GM20000 (cell line): ENCODE data around the gene GDF15.
A peak's percentile ranks its signal among the peaks of the same experiment; 100 is the strongest.

Experiments
- DNase-seq: peaks from one replicate; pipeline ENCODE4 v3.0.0; 2012; ENCODE audit warnings: low spot score
- TF ChIP-seq, protein P1 (sequence below): IDR thresholded peaks from 2 replicates; pipeline ENCODE4 v1.5.1; 2012; ENCODE audit warnings: mild to moderate bottlenecking, control low read depth; ENCODE audit errors: extremely low read depth, missing control alignments

The GDF15 gene

DNA sequence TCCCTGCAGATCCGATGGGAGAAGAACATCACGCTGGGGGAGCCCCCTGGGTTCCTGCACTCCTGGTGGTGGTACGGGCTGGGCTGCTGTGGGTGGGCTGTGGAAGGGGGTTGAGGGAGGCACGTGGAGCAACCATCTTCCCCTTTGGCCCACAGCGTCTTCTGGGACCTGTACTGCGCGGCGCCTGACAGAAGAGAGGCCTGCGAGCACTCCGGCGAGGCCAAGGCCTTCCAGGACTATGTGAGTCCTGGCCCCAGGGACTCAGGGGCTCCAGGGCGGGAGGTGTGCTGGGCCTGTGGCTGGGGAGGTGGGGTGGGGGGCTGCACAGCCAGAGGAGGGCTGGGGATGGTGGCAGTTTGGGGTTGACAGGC is 41.8 kb downstream of the GDF15 start:
- no peak for DNase-seq
- TF ChIP-seq, protein P1, sequence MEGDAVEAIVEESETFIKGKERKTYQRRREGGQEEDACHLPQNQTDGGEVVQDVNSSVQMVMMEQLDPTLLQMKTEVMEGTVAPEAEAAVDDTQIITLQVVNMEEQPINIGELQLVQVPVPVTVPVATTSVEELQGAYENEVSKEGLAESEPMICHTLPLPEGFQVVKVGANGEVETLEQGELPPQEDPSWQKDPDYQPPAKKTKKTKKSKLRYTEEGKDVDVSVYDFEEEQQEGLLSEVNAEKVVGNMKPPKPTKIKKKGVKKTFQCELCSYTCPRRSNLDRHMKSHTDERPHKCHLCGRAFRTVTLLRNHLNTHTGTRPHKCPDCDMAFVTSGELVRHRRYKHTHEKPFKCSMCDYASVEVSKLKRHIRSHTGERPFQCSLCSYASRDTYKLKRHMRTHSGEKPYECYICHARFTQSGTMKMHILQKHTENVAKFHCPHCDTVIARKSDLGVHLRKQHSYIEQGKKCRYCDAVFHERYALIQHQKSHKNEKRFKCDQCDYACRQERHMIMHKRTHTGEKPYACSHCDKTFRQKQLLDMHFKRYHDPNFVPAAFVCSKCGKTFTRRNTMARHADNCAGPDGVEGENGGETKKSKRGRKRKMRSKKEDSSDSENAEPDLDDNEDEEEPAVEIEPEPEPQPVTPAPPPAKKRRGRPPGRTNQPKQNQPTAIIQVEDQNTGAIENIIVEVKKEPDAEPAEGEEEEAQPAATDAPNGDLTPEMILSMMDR, result no peak

DNA sequence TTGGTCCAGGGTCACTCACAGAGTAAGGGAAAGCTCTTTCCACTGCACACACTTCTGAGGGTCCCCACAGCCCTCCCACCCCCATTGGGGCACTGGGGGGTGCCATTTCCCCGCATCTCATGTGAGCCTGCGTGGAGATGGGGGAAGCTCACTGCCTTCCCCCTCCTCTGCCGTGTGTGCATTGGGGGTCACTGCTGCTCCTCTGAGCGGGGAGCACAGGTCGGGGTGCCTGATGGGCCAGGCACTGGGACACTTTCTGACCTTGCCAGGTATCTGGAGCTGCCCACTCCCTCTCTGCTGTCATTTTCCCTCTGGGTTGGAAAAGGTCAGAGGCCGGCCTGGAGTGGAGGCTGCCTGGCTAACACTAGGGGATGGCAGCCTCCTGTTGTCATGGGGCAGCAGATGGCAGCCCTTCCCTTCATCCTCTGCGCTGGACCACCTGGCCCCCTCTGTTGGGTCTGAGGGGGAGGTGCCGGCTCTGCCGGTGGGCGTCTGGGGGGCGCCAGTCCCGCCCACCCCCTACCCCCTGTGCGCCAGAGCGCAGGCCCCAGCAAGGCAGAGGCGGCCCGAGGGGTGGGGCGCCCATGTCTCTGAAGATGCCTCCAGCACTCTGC is 42.3 kb downstream of the GDF15 start:
- DNase-seq, result no peak
- TF ChIP-seq, protein P1, result no peak

DNA sequence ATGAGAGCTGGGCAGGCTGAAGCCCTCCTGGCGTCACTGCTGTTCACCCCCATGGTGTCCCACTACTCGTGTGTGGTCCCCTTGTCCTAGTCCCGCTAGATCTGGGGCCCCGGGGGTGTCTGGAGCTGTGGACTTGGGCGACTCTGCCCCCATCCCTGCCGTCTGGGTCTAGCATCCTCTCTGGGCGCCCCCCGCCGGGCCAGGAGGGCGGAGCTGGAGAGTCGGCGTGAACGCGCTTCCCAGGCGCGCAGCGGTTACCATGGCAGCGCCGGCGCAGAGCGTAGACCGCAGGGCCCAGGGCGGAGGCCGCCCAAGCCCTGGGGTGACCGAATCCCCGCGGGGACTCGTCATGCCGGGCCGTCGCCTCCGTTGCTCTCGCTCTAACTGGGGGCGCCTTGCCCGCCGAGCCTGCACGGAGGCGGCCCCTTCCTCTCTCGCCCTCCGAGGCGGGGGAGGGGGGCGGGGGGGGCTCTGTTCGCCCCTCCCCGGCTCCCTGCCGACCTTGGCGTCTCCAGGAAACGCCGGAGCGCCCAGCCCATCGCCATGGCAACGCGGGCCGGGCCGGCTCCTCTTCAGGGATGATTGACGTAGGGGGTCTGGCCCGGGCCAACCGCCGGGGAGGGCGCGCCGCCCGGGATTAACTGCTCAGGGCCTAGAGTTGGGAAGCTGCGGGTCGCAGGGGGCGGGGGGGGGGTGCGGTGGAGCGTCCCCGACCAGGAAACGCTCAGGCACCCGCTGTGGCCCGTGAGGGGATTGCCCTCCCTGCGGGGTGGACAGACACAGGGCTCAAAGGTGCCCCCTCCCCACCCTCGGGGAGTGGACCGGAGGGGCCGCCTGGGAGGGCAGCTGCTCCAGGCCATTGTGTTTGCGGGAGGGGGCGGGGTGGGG is 43.1 kb downstream of the GDF15 start:
- peak; percentile 97 for DNase-seq
- TF ChIP-seq, protein P1, result peak; percentile 9

DNA sequence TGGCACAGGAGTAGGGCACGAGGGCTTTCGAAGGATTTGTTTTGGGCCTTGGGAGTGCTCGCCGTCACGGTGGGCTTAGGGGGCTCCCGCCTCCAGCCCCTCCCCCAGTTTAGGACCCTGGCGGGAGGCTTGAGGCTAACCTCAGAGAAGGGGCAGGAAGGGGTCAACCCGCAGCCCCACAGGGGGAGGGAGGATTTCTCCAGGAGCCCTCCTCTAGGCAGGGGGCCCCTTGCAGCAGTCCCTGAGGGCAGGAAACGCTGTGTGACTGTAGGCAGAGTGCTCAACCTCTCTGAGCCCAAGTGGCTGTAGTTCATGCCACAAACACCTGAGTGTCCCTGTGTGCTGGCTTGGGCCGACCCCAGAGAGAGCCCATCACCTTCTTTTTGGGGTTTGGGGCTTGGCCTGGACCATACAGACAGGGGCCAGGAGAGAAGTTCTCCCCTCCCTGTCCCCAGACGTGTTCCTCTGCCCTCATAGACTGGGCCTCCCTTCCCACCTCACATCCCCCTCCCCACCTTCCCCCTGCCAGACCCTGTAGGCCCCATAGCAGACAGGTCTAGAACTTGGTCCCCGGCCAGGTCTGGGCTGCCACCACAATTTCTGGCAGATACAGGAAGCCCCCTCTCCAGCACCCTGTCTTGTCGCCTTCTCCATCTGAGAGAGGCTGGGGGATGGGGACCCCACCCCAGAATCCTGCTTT is 43.9 kb downstream of the GDF15 start:
- TF ChIP-seq, protein P1, result no peak

DNA sequence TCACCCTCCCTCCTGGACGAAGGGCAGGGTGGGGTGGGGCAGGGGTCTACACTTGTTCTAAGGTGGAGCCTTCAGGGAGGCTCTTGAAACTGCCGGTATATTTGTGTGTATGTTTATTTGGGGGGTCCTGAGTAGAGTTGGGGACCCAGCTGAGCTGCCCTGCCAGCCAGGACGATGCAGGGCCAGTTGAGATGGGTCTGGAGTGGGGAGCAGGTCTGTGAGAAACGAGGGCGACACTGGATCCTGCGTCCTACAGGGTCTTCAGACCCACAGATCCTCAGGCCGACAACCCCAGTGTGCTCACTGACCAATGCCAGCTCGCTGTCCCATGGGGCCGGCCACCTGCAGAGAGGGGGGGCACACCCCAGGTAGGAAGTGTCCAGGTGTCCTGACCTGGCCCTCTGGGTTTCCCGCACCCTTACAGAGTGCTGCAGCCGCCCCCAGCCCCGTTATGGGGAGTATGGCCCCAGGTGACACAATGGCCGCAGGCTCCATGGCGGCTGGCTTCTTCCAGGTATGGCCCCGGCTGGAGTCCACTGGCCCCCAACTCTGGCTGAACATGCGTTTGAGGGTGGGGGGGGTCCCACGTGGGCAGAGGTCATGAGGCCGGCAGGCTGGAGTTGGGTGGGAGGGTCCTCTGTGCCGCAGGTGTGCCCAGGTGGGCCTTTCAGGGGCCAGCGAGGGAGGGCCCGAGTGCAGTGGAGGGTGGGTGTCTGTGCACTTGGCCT is 44.6 kb downstream of the GDF15 start:
- TF ChIP-seq, protein P1, result no peak
- no peak for DNase-seq

More for the DNA sequence above, 43.9 kb downstream of the GDF15 start:
- DNase-seq, result no peak

DNA sequence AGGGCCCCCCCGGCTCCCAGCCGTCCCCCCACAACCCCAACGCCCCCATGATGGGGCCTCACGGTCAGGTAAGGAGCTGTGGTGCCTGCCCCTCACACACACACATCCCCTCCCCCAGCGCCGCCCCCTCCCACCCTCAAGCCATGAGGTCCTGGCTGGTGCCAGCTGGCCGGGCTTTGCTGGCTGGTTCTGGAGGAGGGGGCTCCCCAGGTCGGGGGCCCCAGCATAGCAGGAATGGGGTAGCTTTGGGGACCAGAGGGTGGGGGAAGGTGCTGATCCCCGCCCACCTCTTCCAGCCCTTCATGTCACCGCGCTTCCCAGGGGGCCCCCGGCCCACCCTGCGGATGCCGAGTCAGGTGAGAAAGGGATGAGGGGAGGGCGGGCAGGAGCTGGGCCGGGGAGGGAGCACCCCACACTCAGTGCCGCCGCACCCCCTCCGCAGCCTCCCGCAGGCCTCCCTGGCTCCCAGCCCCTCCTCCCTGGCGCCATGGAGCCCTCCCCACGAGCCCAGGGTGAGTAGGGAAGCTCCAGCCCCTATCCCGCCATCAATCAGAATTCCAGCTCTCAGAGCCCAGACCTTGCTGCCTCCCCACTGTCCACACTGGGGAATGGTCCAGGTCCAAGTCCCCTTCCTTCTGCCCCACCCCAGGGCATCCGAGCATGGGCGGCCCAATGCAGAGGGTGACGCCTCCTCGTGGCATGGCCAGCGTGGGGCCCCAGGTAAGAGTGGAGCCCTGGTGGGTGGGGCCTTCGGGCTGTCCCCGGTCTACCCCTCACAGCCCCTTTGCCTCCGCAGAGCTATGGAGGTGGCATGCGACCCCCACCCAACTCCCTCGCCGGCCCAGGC is 45.6 kb downstream of the GDF15 start:
- TF ChIP-seq, protein P1, result no peak
- no peak for DNase-seq
